ENCODE results near the gene THEM4.
"Not testable (repeated sequence)": the region's sequence is repeated elsewhere in the genome, so short reads cannot be mapped to it uniquely, and the experiment has no call there.

GRCh38 chr1:151855516-151855915 lies 53.8 kb downstream of the THEM4 start:
- TF ChIP-seq POLR2A, CTCF (IDR thresholded peaks at IDR 0.05): not testable (repeated sequence)

Data from heart left ventricle (tissue), 13 donors.